Nephron progenitor cell (in vitro differentiated cells): ENCODE data around the gene SORBS1.

Experiments
- DNase-seq: peaks from one replicate; pipeline ENCODE4 v3.0.0; 2021
- H3K27ac Mint-ChIP-seq: 2 replicates; pipeline ENCODE4 v1.8.0; 2021; ENCODE audit warnings: mild to moderate bottlenecking, moderate library complexity, mixed read lengths
- H3K27me3 Mint-ChIP-seq: 2 replicates; pipeline ENCODE4 v1.8.0; 2021; ENCODE audit warnings: mild to moderate bottlenecking, low read depth, mixed read lengths; ENCODE audit not compliant: poor library complexity
- H3K36me3 Mint-ChIP-seq: 2 replicates; pipeline ENCODE4 v1.8.0; 2021; ENCODE audit warnings: low read depth, mixed read lengths
- H3K4me1 Mint-ChIP-seq: 2 replicates; pipeline ENCODE4 v1.8.0; 2021; ENCODE audit warnings: mixed read lengths
- H3K4me3 Mint-ChIP-seq: 2 replicates; pipeline ENCODE4 v1.8.0; 2021; ENCODE audit warnings: mild to moderate bottlenecking, moderate library complexity, mixed read lengths
- H3K9me3 Mint-ChIP-seq: 2 replicates; pipeline ENCODE4 v1.8.0; 2021; ENCODE audit warnings: mild to moderate bottlenecking, moderate library complexity, mixed read lengths
- TF ChIP-seq, protein P1 (sequence below): fragments of 200-600 bp; sonication (generic); IDR thresholded peaks from 2 replicates; pipeline ENCODE4 v1.5.0; 2021; ENCODE audit warnings: antibody characterized with exemption

SORBS1 gene

DNA sequence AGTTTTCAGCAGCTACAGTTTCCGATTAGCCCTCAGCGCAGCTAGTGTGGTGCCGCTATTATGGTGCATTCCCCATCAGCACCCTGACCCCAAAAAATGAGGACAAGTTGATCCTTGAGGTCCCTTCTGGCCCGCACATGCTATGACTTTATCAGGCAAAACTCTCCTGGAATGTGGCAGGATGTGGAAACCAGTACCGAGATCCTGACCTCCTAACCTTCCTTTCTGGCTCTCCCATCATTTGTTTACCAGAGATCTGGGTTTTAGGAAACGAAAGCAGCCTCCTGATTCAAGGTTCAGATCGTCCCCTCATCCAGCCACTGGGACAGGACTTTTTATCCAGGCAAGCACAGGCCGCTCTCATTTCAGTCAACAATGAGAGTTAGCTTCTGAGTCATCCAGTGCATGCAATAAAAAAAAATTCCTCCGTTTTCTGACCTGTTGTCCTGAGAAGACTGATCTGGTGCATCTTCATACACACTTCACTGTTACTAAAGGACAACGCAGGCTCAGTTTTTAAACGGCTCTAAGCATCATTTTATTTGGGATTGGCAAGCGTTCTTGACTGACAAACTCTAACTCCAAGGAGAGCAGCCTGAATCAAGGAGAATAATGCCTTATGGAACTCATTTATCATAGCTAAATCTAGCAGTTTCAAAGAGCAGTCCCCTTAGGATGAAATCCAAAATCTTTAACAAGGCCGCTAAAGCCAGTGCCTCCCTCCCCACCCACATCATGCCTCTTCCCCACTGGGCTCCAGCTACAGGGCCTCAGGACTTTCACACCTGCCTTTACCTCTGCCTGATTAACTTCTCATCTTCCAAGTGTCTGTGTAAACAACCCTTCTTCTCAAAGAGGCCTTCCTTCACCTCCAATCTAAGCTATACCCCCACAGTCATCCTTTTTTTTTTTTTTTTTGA lies 287.5 kb downstream of the SORBS1 start:
- Mint-ChIP-seq H3K27ac (peak overlapping the region; percentile 82), H3K4me3 (no peak overlapping the region), H3K4me1 (peaks cover 36% of the 10 kb centered on the region)

DNA sequence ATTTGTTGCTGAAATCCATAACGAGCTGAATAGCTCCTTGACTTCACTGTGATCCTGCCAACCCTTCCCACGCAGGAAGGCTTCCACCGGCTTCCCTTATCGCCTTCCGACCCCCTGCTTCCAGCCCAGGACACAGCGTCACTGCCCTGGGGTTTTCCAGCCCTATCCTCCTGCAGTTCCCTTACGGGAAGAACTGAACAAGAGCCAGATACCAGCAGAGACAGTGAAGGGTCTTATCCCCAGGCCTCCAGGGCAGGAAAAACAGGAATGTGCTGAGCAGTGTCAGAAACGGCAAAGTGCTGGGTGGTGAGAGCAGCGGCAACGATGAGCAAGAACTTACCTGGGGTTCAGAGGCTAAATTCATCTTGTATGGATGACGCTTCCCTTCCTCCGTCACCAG lies 292.7 kb downstream of the SORBS1 start:
- Mint-ChIP-seq H3K4me3 (no peak overlapping the region), H3K36me3 (peaks cover 31% of the 10 kb centered on the region), H3K9me3 (no peaks in the 10 kb centered on the region), H3K27ac (peak overlapping the region; percentile 87), H3K27me3 (no peaks in the 10 kb centered on the region), H3K4me1 (peaks cover 33% of the 10 kb centered on the region)
- DNase-seq = no peak
- TF ChIP-seq, protein P1, sequence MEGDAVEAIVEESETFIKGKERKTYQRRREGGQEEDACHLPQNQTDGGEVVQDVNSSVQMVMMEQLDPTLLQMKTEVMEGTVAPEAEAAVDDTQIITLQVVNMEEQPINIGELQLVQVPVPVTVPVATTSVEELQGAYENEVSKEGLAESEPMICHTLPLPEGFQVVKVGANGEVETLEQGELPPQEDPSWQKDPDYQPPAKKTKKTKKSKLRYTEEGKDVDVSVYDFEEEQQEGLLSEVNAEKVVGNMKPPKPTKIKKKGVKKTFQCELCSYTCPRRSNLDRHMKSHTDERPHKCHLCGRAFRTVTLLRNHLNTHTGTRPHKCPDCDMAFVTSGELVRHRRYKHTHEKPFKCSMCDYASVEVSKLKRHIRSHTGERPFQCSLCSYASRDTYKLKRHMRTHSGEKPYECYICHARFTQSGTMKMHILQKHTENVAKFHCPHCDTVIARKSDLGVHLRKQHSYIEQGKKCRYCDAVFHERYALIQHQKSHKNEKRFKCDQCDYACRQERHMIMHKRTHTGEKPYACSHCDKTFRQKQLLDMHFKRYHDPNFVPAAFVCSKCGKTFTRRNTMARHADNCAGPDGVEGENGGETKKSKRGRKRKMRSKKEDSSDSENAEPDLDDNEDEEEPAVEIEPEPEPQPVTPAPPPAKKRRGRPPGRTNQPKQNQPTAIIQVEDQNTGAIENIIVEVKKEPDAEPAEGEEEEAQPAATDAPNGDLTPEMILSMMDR = no peak

More for the DNA sequence above, 287.5 kb downstream of the SORBS1 start:
- Mint-ChIP-seq H3K9me3 (peaks cover 4% of the 10 kb centered on the region), H3K36me3 (peaks cover 17% of the 10 kb centered on the region), H3K27me3 (peaks cover 3% of the 10 kb centered on the region)
- TF ChIP-seq, protein P1 = no peak
- DNase-seq = no peak

DNA sequence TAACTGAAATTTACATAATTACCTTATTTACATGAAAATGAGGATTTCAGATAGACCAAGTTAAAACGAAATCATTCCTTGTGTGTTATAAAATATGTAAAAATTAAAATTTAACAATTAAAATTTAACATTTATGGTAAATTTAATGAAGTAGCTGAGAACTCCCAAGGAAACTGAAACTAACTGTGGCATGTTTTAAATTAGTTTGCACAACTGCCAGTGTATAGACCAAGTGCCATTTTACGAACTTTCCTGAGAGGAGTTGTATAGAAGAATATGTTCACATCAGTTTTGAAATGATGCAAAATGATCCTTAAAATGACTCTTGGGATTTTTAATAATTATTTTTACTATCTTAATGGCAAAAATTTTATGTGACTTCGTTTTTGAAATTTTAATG lies 293.9 kb downstream of the SORBS1 start:
- H3K27ac Mint-ChIP-seq = no peak overlapping the region
- H3K36me3 Mint-ChIP-seq = peaks cover 37% of the 10 kb centered on the region
- TF ChIP-seq, protein P1 = no peak
- no peak for DNase-seq
- no peaks in the 10 kb centered on the region for H3K9me3 Mint-ChIP-seq
- no peaks in the 10 kb centered on the region for H3K27me3 Mint-ChIP-seq
- H3K4me3 Mint-ChIP-seq = no peak overlapping the region
- peaks cover 41% of the 10 kb centered on the region for H3K4me1 Mint-ChIP-seq

DNA sequence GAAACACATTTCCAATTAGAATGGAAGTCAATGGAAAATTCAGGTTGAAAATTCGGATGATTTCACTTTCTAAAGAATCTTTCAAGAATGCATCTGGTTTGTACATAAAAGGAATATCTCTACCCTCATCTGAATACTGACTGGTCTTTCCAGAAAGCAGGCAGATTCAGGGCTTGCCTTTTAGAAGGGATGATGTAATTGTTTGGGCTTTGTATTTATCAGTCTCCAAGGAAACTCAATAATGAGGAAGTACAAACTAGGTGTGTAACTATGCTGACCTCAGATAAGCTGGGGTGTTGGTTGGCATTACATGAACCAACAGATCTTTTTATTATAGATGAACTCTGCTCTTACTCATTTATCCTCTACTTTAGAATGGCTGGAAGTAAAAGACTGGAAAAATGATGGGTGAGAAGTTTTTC lies 294.5 kb downstream of the SORBS1 start:
- H3K27me3 Mint-ChIP-seq = no peaks in the 10 kb centered on the region
- peak overlapping the region; percentile 75 for H3K27ac Mint-ChIP-seq
- no peaks in the 10 kb centered on the region for H3K9me3 Mint-ChIP-seq
- H3K36me3 Mint-ChIP-seq = peaks cover 37% of the 10 kb centered on the region
- no peak overlapping the region for H3K4me3 Mint-ChIP-seq
- peaks cover 44% of the 10 kb centered on the region for H3K4me1 Mint-ChIP-seq
- no peak for DNase-seq
- TF ChIP-seq, protein P1 = no peak

DNA sequence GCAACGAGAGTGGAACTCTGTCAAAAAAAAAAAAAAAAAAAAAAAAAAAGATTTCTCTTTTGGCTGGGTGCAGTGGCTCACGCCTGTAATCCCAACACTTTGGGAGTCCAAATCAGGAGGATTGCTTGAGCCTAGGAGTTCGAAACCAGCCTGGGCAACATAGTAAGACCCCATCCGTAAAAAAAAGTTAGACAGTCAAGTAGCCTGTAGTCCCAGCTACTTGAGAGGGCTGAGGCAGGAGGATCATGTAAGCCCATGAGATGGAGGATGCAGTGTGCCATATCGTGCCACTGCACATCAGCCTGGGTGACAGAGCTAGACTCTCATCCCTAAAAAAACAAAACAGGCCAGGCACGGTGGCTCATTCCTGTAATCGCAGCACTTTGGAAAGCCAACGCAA lies 295.6 kb downstream of the SORBS1 start:
- Mint-ChIP-seq H3K36me3 (peaks cover 47% of the 10 kb centered on the region), H3K9me3 (no peaks in the 10 kb centered on the region), H3K27me3 (no peaks in the 10 kb centered on the region), H3K4me1 (peaks cover 55% of the 10 kb centered on the region), H3K4me3 (no peak overlapping the region), H3K27ac (no peak overlapping the region)
- DNase-seq = no peak
- TF ChIP-seq, protein P1 = no peak
